ENCODE results near the gene MKX. TPM values are rescaled to one million over a fixed set of nuclear protein-coding genes. Genes with fewer than 3 reads are reported as not detected.
A peak's percentile ranks its signal among the peaks of the same experiment; 100 is the strongest.

The MKX gene
- total and polyA plus RNA-seq, 2 experiments from 2014 or later = 0.10 to 0.90 TPM

DNA sequence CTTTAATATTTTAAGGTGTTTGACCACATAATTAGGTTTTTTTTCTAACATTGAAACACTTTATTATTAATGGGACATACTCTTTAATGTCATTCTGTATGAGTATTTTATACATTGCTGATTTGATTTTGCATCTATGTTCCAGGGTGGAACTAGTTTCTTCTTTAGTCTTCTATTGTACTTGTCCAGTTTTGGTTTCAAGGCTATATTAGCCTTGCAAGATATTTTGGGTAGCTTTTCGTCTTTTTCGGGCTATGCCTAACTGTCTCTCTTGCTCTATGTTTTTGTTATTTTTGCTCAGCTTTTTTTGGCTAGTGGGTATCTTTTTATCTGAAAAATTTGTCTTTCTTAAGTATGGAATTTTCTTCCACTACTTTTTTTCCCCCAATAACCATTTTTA lies 38.7 kb upstream of the MKX start:
- Histone ChIP-seq H4K20me1 (ENCODE audit: insufficient read depth, poor library complexity, severe bottlenecking) (no peaks in the 10 kb centered on the region), H3K9me3 (ENCODE audit: low read depth) (no peaks in the 10 kb centered on the region), H3K9me2 (replicated peaks; ENCODE audit: insufficient read depth) (no peaks in the 10 kb centered on the region), H3K79me2 (no peaks in the 10 kb centered on the region), H2AFZ (no peak overlapping the region), H3K4me2 (no peak overlapping the region), H3K36me3 (replicated peaks; ENCODE audit: insufficient read depth, low read depth) (no peaks in the 10 kb centered on the region), H3K27me3 (no peaks in the 10 kb centered on the region), H3K4me3 (no peak overlapping the region), H3K27ac (no peak overlapping the region), H3K4me1 (ENCODE audit: insufficient read depth) (no peaks in the 10 kb centered on the region)
- DNase-seq (ENCODE audit: low spot score) = no peak
- WGBS (ENCODE audit: low lambda C conversion rate, missing lambda C conversion rate) = 94% methylated on average over 2 of the region's 2 CpGs
- TF ChIP-seq, protein P1, sequence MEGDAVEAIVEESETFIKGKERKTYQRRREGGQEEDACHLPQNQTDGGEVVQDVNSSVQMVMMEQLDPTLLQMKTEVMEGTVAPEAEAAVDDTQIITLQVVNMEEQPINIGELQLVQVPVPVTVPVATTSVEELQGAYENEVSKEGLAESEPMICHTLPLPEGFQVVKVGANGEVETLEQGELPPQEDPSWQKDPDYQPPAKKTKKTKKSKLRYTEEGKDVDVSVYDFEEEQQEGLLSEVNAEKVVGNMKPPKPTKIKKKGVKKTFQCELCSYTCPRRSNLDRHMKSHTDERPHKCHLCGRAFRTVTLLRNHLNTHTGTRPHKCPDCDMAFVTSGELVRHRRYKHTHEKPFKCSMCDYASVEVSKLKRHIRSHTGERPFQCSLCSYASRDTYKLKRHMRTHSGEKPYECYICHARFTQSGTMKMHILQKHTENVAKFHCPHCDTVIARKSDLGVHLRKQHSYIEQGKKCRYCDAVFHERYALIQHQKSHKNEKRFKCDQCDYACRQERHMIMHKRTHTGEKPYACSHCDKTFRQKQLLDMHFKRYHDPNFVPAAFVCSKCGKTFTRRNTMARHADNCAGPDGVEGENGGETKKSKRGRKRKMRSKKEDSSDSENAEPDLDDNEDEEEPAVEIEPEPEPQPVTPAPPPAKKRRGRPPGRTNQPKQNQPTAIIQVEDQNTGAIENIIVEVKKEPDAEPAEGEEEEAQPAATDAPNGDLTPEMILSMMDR (IDR thresholded peaks at IDR 0.05; ENCODE audit: poor library complexity) = no peak
- TF ChIP-seq EZH2phosphoT487 (IDR thresholded peaks at IDR 0.05; ENCODE audit: low read depth, severe bottlenecking, unreplicated experiment) (no peak), EZH2 (IDR thresholded peaks at IDR 0.05; ENCODE audit: borderline replicate concordance) (no peak)

DNA sequence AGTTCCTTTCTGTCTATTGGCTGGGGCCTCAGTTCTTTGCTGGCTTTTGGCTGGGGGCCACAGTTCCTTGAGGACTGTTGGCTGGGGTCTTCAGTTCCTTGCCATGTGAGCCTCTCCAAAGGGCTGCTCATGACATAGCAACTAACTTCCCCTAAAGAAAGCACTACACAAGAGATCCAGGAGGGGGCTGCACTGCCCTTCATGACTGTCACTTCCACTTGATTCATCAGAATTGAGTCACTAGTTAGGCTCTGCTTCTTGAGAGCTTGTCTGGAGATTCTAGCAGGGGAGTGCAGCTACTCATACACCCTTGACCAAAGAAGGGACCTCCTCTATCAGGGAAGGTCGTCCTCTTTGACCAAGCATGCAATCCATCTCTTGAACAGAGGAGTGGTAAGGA lies 38.0 kb upstream of the MKX start:
- no peak overlapping the region for H3K4me3 ChIP-seq
- no peaks in the 10 kb centered on the region for H3K36me3 ChIP-seq (replicated peaks; ENCODE audit: insufficient read depth, low read depth)
- H3K4me2 ChIP-seq = no peak overlapping the region
- H3K79me2 ChIP-seq = no peaks in the 10 kb centered on the region
- WGBS (ENCODE audit: low lambda C conversion rate, missing lambda C conversion rate) = 24% methylated on average over 1 of the region's 1 CpG
- H3K9me2 ChIP-seq (replicated peaks; ENCODE audit: insufficient read depth) = no peaks in the 10 kb centered on the region
- no peak for TF ChIP-seq EZH2 (IDR thresholded peaks at IDR 0.05; ENCODE audit: borderline replicate concordance)
- TF ChIP-seq, protein P1 (IDR thresholded peaks at IDR 0.05; ENCODE audit: poor library complexity) = peak; percentile 38
- H3K27ac ChIP-seq = no peak overlapping the region
- no peaks in the 10 kb centered on the region for H3K9me3 ChIP-seq (ENCODE audit: low read depth)
- H3K27me3 ChIP-seq = no peaks in the 10 kb centered on the region
- no peak overlapping the region for H2AFZ ChIP-seq
- no peaks in the 10 kb centered on the region for H4K20me1 ChIP-seq (ENCODE audit: insufficient read depth, poor library complexity, severe bottlenecking)
- DNase-seq (ENCODE audit: low spot score) = peak; percentile 36
- H3K4me1 ChIP-seq (ENCODE audit: insufficient read depth) = no peaks in the 10 kb centered on the region

DNA sequence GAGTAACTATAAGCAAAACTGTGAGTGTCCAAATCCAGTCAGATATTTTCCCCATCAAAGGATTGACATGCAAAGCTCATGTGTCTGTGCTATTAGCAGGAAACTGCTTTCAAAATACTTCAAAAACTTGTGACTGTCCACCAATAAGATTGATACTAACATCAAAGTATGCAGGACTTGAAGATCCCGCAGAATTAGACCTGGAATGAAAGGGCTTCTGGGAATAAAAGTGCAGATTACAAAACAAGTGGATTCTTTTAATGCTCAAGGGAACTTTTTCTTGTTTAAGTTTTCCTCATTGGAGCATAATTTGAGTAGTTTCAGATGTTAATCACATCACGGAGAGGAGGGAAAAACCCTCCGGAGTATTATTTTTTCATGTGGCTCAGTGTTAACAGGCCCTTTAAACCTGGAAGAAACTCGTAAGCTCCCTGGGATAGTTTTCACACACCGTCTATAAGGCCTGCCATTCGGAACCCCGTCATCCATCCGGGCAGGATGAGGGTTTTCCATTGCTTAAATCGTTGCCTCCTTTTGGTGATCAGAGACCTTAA lies 33.9 kb upstream of the MKX start:
- Histone ChIP-seq H3K9me3 (ENCODE audit: low read depth) (no peaks in the 10 kb centered on the region), H4K20me1 (ENCODE audit: insufficient read depth, poor library complexity, severe bottlenecking) (no peaks in the 10 kb centered on the region), H3K9me2 (replicated peaks; ENCODE audit: insufficient read depth) (no peaks in the 10 kb centered on the region), H3K4me3 (no peak overlapping the region), H3K27me3 (no peaks in the 10 kb centered on the region), H3K36me3 (replicated peaks; ENCODE audit: insufficient read depth, low read depth) (no peaks in the 10 kb centered on the region), H3K27ac (no peak overlapping the region), H3K79me2 (no peaks in the 10 kb centered on the region), H2AFZ (no peak overlapping the region), H3K4me1 (ENCODE audit: insufficient read depth) (no peaks in the 10 kb centered on the region), H3K4me2 (no peak overlapping the region)
- no peak for DNase-seq (ENCODE audit: low spot score)
- TF ChIP-seq, protein P1 (IDR thresholded peaks at IDR 0.05; ENCODE audit: poor library complexity) = no peak
- no peak for TF ChIP-seq EZH2 (IDR thresholded peaks at IDR 0.05; ENCODE audit: borderline replicate concordance)
- no peak for TF ChIP-seq EZH2phosphoT487 (IDR thresholded peaks at IDR 0.05; ENCODE audit: low read depth, severe bottlenecking, unreplicated experiment)
- 80% methylated on average over 9 of the region's 9 CpGs for WGBS (ENCODE audit: low lambda C conversion rate, missing lambda C conversion rate)

DNA sequence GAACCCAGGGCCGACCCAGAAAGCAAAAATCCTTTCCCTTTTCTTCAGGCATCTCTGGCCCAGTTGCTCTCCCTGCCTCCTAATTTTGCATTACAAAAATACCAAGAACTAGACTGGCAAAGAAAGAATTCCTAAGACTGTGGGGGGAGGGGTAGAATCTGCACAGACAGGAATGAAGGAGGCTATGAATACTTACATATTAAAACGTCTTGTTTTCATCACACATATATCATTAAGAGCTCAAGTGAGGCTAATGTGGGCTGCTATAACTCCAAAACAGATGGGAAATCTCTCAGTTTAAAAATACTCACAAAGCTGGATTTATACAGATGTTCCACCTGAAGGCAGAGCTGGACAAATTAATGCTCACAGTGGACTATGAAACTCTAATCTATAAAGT lies 29.2 kb upstream of the MKX start:
- WGBS (ENCODE audit: low lambda C conversion rate, missing lambda C conversion rate) = 45% methylated on average over 2 of the region's 2 CpGs
- no peaks in the 10 kb centered on the region for H3K4me1 ChIP-seq (ENCODE audit: insufficient read depth)
- DNase-seq (ENCODE audit: low spot score) = no peak

More for the DNA sequence above, 29.2 kb upstream of the MKX start:
- no peak overlapping the region for H3K4me2 ChIP-seq
- H3K4me3 ChIP-seq = no peak overlapping the region
- H3K9me3 ChIP-seq (ENCODE audit: low read depth) = no peaks in the 10 kb centered on the region
- no peaks in the 10 kb centered on the region for H4K20me1 ChIP-seq (ENCODE audit: insufficient read depth, poor library complexity, severe bottlenecking)
- H3K27ac ChIP-seq = no peak overlapping the region
- H3K36me3 ChIP-seq (replicated peaks; ENCODE audit: insufficient read depth, low read depth) = no peaks in the 10 kb centered on the region
- TF ChIP-seq, protein P1 (IDR thresholded peaks at IDR 0.05; ENCODE audit: poor library complexity) = no peak
- TF ChIP-seq EZH2 (IDR thresholded peaks at IDR 0.05; ENCODE audit: borderline replicate concordance) (no peak), EZH2phosphoT487 (IDR thresholded peaks at IDR 0.05; ENCODE audit: low read depth, severe bottlenecking, unreplicated experiment) (no peak)
- H2AFZ ChIP-seq = no peak overlapping the region
- no peaks in the 10 kb centered on the region for H3K9me2 ChIP-seq (replicated peaks; ENCODE audit: insufficient read depth)
- peaks cover 5% of the 10 kb centered on the region for H3K27me3 ChIP-seq
- H3K79me2 ChIP-seq = no peaks in the 10 kb centered on the region
